Measurements from ENCODE around the gene KRTAP5-10.
A peak's percentile ranks its signal among the peaks of the same experiment; 100 is the strongest.
"Not testable (repeated sequence)": the region's sequence is repeated elsewhere in the genome, so short reads cannot be mapped to it uniquely, and the experiment has no call there.

The KRTAP5-10 gene

DNA sequence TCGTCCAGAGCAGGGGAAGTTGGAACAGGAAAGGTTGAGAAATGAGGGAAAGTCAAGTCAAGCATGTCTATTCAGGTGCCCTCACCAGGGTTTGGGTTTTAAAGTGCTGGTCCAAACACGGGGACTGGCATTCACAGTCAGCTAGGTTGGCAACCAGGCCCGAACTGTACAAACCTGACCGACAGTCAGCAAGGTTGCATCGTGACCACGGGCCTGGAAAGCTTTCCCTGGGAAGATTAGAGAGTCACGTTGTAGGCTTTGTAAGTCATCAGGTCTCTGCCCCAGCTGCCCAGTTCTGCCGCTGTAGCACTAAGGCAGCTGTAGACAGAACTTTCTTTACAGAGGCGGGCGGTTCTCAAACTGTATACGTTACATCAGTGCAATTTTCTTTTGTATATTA, 7.4 kb downstream of the KRTAP5-10 start (continued):
- TF ChIP-seq, protein P1, sequence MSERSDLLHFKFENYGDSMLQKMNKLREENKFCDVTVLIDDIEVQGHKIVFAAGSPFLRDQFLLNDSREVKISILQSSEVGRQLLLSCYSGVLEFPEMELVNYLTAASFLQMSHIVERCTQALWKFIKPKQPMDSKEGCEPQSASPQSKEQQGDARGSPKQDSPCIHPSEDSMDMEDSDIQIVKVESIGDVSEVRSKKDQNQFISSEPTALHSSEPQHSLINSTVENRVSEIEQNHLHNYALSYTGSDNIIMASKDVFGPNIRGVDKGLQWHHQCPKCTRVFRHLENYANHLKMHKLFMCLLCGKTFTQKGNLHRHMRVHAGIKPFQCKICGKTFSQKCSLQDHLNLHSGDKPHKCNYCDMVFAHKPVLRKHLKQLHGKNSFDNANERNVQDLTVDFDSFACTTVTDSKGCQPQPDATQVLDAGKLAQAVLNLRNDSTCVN (tag by site-specific recombination; optimal IDR thresholded peaks at IDR 0.05), result no peak
- TF ChIP-seq ZNF544 (tag by site-specific recombination; IDR thresholded peaks at IDR 0.05), result no peak
- TF ChIP-seq ZNF211 (tag by site-specific recombination; IDR thresholded peaks at IDR 0.05; ENCODE audit: low read depth), result no peak
- no peak for TF ChIP-seq ZNF596 (tag by site-specific recombination; IDR thresholded peaks at IDR 0.05)
- no peak for TF ChIP-seq ZNF354C (tag by site-specific recombination; IDR thresholded peaks at IDR 0.05; ENCODE audit: borderline replicate concordance, low read depth)
- no peak for TF ChIP-seq ZNF175 (tag by site-specific recombination; IDR thresholded peaks at IDR 0.05)
- TF ChIP-seq, protein P2, sequence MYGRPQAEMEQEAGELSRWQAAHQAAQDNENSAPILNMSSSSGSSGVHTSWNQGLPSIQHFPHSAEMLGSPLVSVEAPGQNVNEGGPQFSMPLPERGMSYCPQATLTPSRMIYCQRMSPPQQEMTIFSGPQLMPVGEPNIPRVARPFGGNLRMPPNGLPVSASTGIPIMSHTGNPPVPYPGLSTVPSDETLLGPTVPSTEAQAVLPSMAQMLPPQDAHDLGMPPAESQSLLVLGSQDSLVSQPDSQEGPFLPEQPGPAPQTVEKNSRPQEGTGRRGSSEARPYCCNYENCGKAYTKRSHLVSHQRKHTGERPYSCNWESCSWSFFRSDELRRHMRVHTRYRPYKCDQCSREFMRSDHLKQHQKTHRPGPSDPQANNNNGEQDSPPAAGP (tag by site-specific recombination; IDR thresholded peaks at IDR 0.05), result no peak

DNA sequence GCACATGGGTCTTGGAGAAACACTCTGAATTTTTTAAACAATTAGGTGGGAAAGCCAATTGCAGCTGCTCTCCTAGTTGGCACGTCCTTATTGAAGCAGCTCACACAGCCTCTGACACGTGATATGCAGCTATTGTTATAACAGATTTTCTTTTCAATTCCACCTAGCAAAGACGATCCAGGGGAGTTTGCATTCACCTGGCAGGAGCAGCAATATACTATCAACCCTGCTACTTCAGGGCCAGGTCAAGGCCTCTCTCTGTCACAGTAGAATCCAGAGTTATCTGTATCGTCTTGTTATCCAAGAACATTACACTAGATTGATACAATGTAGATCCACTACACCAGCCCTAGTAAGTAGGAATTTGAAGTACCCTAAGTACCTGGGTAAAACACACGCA, 9.1 kb downstream of the KRTAP5-10 start:
- H3K27ac ChIP-seq (ENCODE audit: extremely low read depth, low read depth, low read length), result no peak overlapping the region

DNA sequence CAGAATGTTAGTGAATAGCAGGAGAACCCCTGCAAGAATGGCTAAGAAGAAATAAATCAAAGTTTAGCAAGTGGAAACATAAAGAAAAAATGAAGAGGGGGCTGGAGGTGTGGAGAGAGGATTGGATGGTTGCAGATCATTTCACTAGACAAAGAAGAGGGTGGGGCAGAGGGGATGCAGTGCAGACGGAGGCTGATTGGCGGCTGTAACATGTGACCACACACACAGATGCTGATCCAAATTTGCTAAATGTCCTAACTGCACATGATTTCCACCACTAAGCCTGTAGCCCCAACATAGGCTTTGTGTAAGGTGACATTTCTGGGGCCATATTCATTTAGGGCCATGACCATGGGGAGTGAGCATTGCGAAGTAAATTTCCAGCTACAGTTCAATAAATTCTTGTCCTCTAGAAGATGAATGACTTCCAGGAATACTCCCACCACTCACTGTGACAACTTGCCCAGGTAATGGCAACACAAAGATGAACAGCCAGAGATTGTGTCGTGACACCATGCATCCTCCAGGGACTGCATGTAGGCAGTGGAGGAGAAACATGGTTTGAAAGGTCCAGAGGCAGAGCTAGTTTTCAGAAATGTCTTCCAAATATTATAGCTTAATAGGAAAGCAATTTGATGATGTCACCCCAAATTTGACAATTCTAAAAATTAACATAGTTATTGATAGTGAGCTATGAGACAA, 10.5 kb downstream of the KRTAP5-10 start:
- POLR2A ChIA-PET, result no interaction called here
- H3K27ac ChIP-seq (ENCODE audit: extremely low read depth, low read depth, low read length), result no peak overlapping the region
- CTCF ChIA-PET, result interaction anchor here (0.5 to 1.1 kb wide), 3 partner anchors 12 to 1153 kb away, joined by 3 to 5 read pairs (median 4); no protein-coding TSS in a partner anchor

More for the DNA sequence above, 9.1 kb downstream of the KRTAP5-10 start:
- no peaks in the 10 kb centered on the region for H3K4me1 ChIP-seq (ENCODE audit: control insufficient read depth, insufficient read depth, low read length)
- TF ChIP-seq ZNF239 (tag by site-specific recombination; IDR thresholded peaks at IDR 0.05) (no peak), ZNF157 (tag by site-specific recombination; IDR thresholded peaks at IDR 0.05) (peak; percentile 95)
- POLR2A ChIA-PET, result no interaction called here
- H3K36me3 ChIP-seq (ENCODE audit: control insufficient read depth in 2 of 2, insufficient read depth in 1 of 2, low read length in 2 of 2), result no peaks in the 10 kb centered on the region
- CTCF ChIA-PET, result interaction anchor here (0.6 kb wide), 2 partner anchors 8 to 10 kb away, joined by 3 read pairs; partner anchors contain the start of gene KRTAP5-11
- no peaks in the 10 kb centered on the region for H3K9me3 ChIP-seq (ENCODE audit: control insufficient read depth, insufficient read depth, low read depth, low read length)
- H3K4me3 ChIP-seq (ENCODE audit: low read depth, low read length), result no peak overlapping the region

DNA sequence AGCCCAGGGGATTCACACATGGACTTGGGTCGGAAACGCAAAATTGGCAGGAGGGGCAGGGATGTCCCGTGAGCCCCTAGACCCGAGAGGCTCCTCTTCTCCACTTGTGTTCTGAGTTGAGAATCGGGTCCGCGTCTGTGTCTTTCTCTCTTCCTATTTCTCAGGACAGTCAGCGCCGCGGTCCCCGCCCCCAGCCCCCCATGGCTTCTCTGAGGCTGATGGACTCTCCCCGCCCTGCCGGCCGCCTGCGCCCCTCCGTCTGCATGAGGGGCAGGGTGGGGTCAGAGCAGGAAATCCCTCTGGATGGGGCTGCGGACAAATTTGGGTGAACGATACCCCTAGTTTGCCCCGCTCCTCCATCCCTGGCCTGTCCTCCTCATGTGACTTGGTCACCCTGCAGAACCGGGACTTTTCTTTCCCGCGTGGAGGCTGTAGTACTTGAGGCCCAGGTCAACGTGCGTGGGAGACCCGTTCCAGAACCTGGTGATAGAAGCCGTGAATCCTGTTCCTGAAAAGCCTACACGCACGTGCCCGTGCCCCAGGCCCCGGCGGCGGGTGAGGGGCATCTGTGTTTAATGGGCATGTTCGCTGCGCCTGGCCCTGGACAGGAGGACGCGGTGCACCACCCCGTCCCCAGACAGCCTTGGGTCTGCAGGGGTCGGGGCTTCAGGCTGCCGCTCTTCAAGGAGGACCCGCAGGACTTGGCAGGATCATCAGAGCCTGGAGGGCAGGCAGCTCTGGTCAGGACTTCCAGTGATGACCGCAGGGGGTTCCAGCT, 11.5 kb downstream of the KRTAP5-10 start:
- H3K27ac ChIP-seq (ENCODE audit: extremely low read depth, low read depth, low read length); H3K9me3 ChIP-seq (ENCODE audit: control insufficient read depth, insufficient read depth, low read depth, low read length); POLR2A ChIA-PET; H3K36me3 ChIP-seq (ENCODE audit: control insufficient read depth in 2 of 2, insufficient read depth in 1 of 2, low read length in 2 of 2); H3K4me1 ChIP-seq (ENCODE audit: control insufficient read depth, insufficient read depth, low read length); H3K4me3 ChIP-seq (ENCODE audit: low read depth, low read length): not testable (repeated sequence)
- CTCF ChIA-PET, result interaction anchor here (0.5 to 0.6 kb wide), 2 partner anchors 614 to 833 kb away, joined by 3 to 5 read pairs; no protein-coding TSS in a partner anchor

More for the DNA sequence above, 10.5 kb downstream of the KRTAP5-10 start:
- H3K9me3 ChIP-seq (ENCODE audit: control insufficient read depth, insufficient read depth, low read depth, low read length), result no peaks in the 10 kb centered on the region
- no peak overlapping the region for H3K4me3 ChIP-seq (ENCODE audit: low read depth, low read length)
- no peaks in the 10 kb centered on the region for H3K4me1 ChIP-seq (ENCODE audit: control insufficient read depth, insufficient read depth, low read length)
- TF ChIP-seq, protein P3, sequence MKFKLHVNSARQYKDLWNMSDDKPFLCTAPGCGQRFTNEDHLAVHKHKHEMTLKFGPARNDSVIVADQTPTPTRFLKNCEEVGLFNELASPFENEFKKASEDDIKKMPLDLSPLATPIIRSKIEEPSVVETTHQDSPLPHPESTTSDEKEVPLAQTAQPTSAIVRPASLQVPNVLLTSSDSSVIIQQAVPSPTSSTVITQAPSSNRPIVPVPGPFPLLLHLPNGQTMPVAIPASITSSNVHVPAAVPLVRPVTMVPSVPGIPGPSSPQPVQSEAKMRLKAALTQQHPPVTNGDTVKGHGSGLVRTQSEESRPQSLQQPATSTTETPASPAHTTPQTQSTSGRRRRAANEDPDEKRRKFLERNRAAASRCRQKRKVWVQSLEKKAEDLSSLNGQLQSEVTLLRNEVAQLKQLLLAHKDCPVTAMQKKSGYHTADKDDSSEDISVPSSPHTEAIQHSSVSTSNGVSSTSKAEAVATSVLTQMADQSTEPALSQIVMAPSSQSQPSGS (tag by site-specific recombination; IDR thresholded peaks at IDR 0.05; ENCODE audit: low read depth), result peak; percentile 47; the same call in 1 of the 2 replicates
- TF ChIP-seq ZNF777 (tag by site-specific recombination; IDR thresholded peaks at IDR 0.05; ENCODE audit: borderline replicate concordance), result no peak
- TF ChIP-seq ZNF560 (tag by site-specific recombination; IDR thresholded peaks at IDR 0.05; ENCODE audit: borderline replicate concordance), result no peak
- H3K36me3 ChIP-seq (ENCODE audit: control insufficient read depth in 2 of 2, insufficient read depth in 1 of 2, low read length in 2 of 2), result no peaks in the 10 kb centered on the region
